ENCODE results near the gene THAP11. TPM values are rescaled to one million over a fixed set of nuclear protein-coding genes. Genes with fewer than 3 reads are reported as not detected.

Gene THAP11
- total and polyA plus RNA-seq, 2 of the 4 experiments (the other 2 are of a cell fraction), result 13.3 to 14.5 TPM

GRCh38 chr16:67882374-67883145, 40.4 kb downstream of the THAP11 start:
- no peaks in the 10 kb centered on the region for H3K27me3 ChIP-seq (ENCODE audit: control insufficient read depth, insufficient read depth, low read length)
- H4K8ac ChIP-seq (ENCODE audit: low read depth in 2 of 2, low read length in 2 of 2), result no peak overlapping the region
- H3K4ac ChIP-seq (ENCODE audit: low read depth, low read length), result no peak overlapping the region
- ATAC-seq (ENCODE audit: low read depth) (no peak; the same call in 1 of the 2 replicates), DNase-seq (no peak)
- 100% methylated on average over 5 of the region's 18 CpGs; no CpG with 5 or more reads in 1 of the 2 experiments for WGBS, 2 experiments (ENCODE audit: extremely low coverage in 2 of 2, insufficient read length in 1 of 2)
- no peak overlapping the region for H2AK5ac ChIP-seq (ENCODE audit: low read depth, low read length)
- no peak overlapping the region for H2BK5ac ChIP-seq (ENCODE audit: low read depth, low read length, poor library complexity, severe bottlenecking)
- in situ Hi-C loops (cut with MboI; ENCODE audit: low sequenced_read_pairs) (no loop called here), dilution Hi-C loops (cut with HindIII; ENCODE audit: low sequenced_read_pairs, unreplicated experiment) (no loop called here), intact Hi-C loops (cut with micrococcal nuclease) (loop anchor here (1.0 kb wide), 1 partner anchor 46 kb away; no protein-coding TSS in a partner anchor)
- H3K9ac ChIP-seq (ENCODE audit: low read depth, low read length), result no peak overlapping the region
- BruUV-seq (replicated peaks), result no TSS peak
- H3K4me3 ChIP-seq (ENCODE audit: insufficient read depth, low read depth, low read length), result no peak overlapping the region
- peak overlapping the region; percentile 38 for H2AFZ ChIP-seq (replicated peaks; ENCODE audit: low read length, poor library complexity)
- no peak overlapping the region for H4K91ac ChIP-seq (ENCODE audit: insufficient read depth, low read depth, low read length)
- peaks cover 4% of the 10 kb centered on the region; the same call in 1 of the 2 replicates for H3K4me1 ChIP-seq (ENCODE audit: control insufficient read depth, insufficient read depth, low read length)
- ChIA-PET POLR2A (ENCODE audit: unreplicated experiment) (no interaction called here), CTCF (interaction anchor here (0.6 to 1.6 kb wide), 4 partner anchors 10 to 46 kb away, joined by 3 to 8 read pairs (median 6); partner anchors contain the start of gene PSKH1)
- no peaks in the 10 kb centered on the region for H3K9me3 ChIP-seq (ENCODE audit: control insufficient read depth, insufficient read depth, low read length)
- H4K5ac ChIP-seq (ENCODE audit: low read depth, low read length), result no peak overlapping the region
- H3K27ac ChIP-seq (ENCODE audit: insufficient read depth, low read length), result no peak overlapping the region
- no peak overlapping the region for H3K14ac ChIP-seq (replicated peaks; ENCODE audit: low read depth, low read length)
- H3K36me3 ChIP-seq (ENCODE audit: control insufficient read depth, insufficient read depth, low read length), result peaks cover 68% of the 10 kb centered on the region
- no peak overlapping the region for H2BK20ac ChIP-seq (ENCODE audit: low read depth, low read length)
- no peak overlapping the region for H3K18ac ChIP-seq (ENCODE audit: low read depth, low read length)
- H2BK120ac ChIP-seq (ENCODE audit: low read depth, low read length), result no peak overlapping the region
- no peak overlapping the region for H2BK15ac ChIP-seq (ENCODE audit: low read depth, low read length)
- H2AK9ac ChIP-seq (replicated peaks; ENCODE audit: low read depth, low read length, poor library complexity), result peak overlapping the region; percentile 45
- H3K4me2 ChIP-seq (ENCODE audit: low read depth, low read length), result no peak overlapping the region
- H3K23ac ChIP-seq (ENCODE audit: low read depth, low read length), result no peak overlapping the region
- no peaks in the 10 kb centered on the region for H3K9me1 ChIP-seq (ENCODE audit: insufficient read depth, low read length)
- H4K20me1 ChIP-seq (ENCODE audit: insufficient read depth, low read length), result peaks cover 34% of the 10 kb centered on the region
- no peak overlapping the region for H3K56ac ChIP-seq (ENCODE audit: extremely low read depth, insufficient read depth, low read length)
- H3K79me1 ChIP-seq (ENCODE audit: low read depth in 1 of 2, low read length in 2 of 2), result peaks cover 0 to 11% of the 10 kb centered on the region in 2 experiments; a peak in 2 of 4 replicates
- no peak for TF ChIP-seq RAD21 (IDR thresholded peaks at IDR 0.05; ENCODE audit: low read length)
- TF ChIP-seq CHD1 (IDR thresholded peaks at IDR 0.05; ENCODE audit: low read depth, low read length), result no peak
- TF ChIP-seq, protein P1, sequence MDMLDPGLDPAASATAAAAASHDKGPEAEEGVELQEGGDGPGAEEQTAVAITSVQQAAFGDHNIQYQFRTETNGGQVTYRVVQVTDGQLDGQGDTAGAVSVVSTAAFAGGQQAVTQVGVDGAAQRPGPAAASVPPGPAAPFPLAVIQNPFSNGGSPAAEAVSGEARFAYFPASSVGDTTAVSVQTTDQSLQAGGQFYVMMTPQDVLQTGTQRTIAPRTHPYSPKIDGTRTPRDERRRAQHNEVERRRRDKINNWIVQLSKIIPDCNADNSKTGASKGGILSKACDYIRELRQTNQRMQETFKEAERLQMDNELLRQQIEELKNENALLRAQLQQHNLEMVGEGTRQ (IDR thresholded peaks at IDR 0.05; ENCODE audit: low read depth, low read length), result no peak
- no peak for TF ChIP-seq POLR2A (IDR thresholded peaks at IDR 0.05; ENCODE audit: low read depth, low read length)
- TF ChIP-seq BHLHE40 (IDR thresholded peaks at IDR 0.05; ENCODE audit: low read depth, low read length), result no peak
- TF ChIP-seq, protein P2, sequence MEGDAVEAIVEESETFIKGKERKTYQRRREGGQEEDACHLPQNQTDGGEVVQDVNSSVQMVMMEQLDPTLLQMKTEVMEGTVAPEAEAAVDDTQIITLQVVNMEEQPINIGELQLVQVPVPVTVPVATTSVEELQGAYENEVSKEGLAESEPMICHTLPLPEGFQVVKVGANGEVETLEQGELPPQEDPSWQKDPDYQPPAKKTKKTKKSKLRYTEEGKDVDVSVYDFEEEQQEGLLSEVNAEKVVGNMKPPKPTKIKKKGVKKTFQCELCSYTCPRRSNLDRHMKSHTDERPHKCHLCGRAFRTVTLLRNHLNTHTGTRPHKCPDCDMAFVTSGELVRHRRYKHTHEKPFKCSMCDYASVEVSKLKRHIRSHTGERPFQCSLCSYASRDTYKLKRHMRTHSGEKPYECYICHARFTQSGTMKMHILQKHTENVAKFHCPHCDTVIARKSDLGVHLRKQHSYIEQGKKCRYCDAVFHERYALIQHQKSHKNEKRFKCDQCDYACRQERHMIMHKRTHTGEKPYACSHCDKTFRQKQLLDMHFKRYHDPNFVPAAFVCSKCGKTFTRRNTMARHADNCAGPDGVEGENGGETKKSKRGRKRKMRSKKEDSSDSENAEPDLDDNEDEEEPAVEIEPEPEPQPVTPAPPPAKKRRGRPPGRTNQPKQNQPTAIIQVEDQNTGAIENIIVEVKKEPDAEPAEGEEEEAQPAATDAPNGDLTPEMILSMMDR (conservative IDR thresholded peaks at IDR 0.05; ENCODE audit: low read depth, low read length), result no peak
- TF ChIP-seq NFE2L2 (IDR thresholded peaks at IDR 0.05; ENCODE audit: low read depth, low read length), result no peak
- no peak for TF ChIP-seq FOS (IDR thresholded peaks at IDR 0.05; ENCODE audit: low read depth, low read length)
- TF ChIP-seq CEBPB (IDR thresholded peaks at IDR 0.05; ENCODE audit: low read depth, low read length), result no peak
- TF ChIP-seq, protein P3, sequence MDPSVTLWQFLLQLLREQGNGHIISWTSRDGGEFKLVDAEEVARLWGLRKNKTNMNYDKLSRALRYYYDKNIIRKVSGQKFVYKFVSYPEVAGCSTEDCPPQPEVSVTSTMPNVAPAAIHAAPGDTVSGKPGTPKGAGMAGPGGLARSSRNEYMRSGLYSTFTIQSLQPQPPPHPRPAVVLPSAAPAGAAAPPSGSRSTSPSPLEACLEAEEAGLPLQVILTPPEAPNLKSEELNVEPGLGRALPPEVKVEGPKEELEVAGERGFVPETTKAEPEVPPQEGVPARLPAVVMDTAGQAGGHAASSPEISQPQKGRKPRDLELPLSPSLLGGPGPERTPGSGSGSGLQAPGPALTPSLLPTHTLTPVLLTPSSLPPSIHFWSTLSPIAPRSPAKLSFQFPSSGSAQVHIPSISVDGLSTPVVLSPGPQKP (IDR thresholded peaks at IDR 0.05; ENCODE audit: borderline replicate concordance, low read depth, low read length), result no peak
- TF ChIP-seq SMC3 (IDR thresholded peaks at IDR 0.05; ENCODE audit: low read depth, low read length), result no peak
- no peak for TF ChIP-seq RCOR1 (IDR thresholded peaks at IDR 0.05; ENCODE audit: insufficient replicate concordance, low read length)
- TF ChIP-seq MAZ (IDR thresholded peaks at IDR 0.05; ENCODE audit: borderline replicate concordance, low read depth, low read length), result no peak
- TF ChIP-seq MXI1 (IDR thresholded peaks at IDR 0.05; ENCODE audit: borderline replicate concordance, low read depth, low read length), result no peak
- TF ChIP-seq RFX5 (IDR thresholded peaks at IDR 0.05; ENCODE audit: low read depth, low read length), result no peak
